ENCODE results near the gene C9orf50. TPM values are rescaled to one million over a fixed set of nuclear protein-coding genes. Genes with fewer than 3 reads are reported as not detected.

Gene C9orf50
- total RNA-seq, 1 donor from 2014 or later: not detected

- DNase-seq (ENCODE audit: extremely low read depth, low read depth, low spot score): no peak
Observed at GRCh38 chr9:129632460-129632859, 11.6 kb upstream of the C9orf50 start.

GRCh38 chr9:129631674-129632129, 10.8 kb upstream of the C9orf50 start:
- DNase-seq (ENCODE audit: extremely low read depth, low read depth, low spot score): no peak

GRCh38 chr9:129630967-129631673, 10.2 kb upstream of the C9orf50 start:
- DNase-seq (ENCODE audit: extremely low read depth, low read depth, low spot score): no peak

GRCh38 chr9:129629251-129629820, 8.4 kb upstream of the C9orf50 start:
- no peak for DNase-seq (ENCODE audit: extremely low read depth, low read depth, low spot score)

- no peak for DNase-seq (ENCODE audit: extremely low read depth, low read depth, low spot score)
Observed at GRCh38 chr9:129628709-129629108, 7.8 kb upstream of the C9orf50 start.

GRCh38 chr9:129627556-129628440, 6.9 kb upstream of the C9orf50 start:
- DNase-seq (ENCODE audit: extremely low read depth, low read depth, low spot score): no peak

GRCh38 chr9:129626625-129627284, 5.9 kb upstream of the C9orf50 start:
- DNase-seq (ENCODE audit: extremely low read depth, low read depth, low spot score): no peak

GRCh38 chr9:129626079-129626624, 5.3 kb upstream of the C9orf50 start, which contains the start of gene NTMT1:
Gene NTMT1, plus strand, starts transcription at chr9:129626163. Its CDS starts 6,541 bp downstream, at chr9:129632704.
- no peak for DNase-seq (ENCODE audit: extremely low read depth, low read depth, low spot score)

GRCh38 chr9:129624947-129625346, 4.0 kb upstream of the C9orf50 start:
- DNase-seq (ENCODE audit: extremely low read depth, low read depth, low spot score): no peak

GRCh38 chr9:129624168-129624759, 3.4 kb upstream of the C9orf50 start:
- no peak for DNase-seq (ENCODE audit: extremely low read depth, low read depth, low spot score)

GRCh38 chr9:129623331-129623730, 2.4 kb upstream of the C9orf50 start:
- no peak for DNase-seq (ENCODE audit: extremely low read depth, low read depth, low spot score)

- no peak for DNase-seq (ENCODE audit: extremely low read depth, low read depth, low spot score)
Observed at GRCh38 chr9:129619787-129620668, 873 bp downstream of the C9orf50 start.

- no peak for DNase-seq (ENCODE audit: extremely low read depth, low read depth, low spot score)
Observed at GRCh38 chr9:129617167-129617566, 3.7 kb downstream of the C9orf50 start.

GRCh38 chr9:129615407-129616285, 5.3 kb downstream of the C9orf50 start:
- no peak for DNase-seq (ENCODE audit: extremely low read depth, low read depth, low spot score)

- DNase-seq (ENCODE audit: extremely low read depth, low read depth, low spot score): no peak
Observed at GRCh38 chr9:129614932-129615331, 6.0 kb downstream of the C9orf50 start.

- no peak for DNase-seq (ENCODE audit: extremely low read depth, low read depth, low spot score)
Observed at GRCh38 chr9:129613520-129614175, 7.3 kb downstream of the C9orf50 start.

- DNase-seq (ENCODE audit: extremely low read depth, low read depth, low spot score): no peak
Observed at GRCh38 chr9:129612815-129613519, 7.9 kb downstream of the C9orf50 start.
